ENCODE results near the gene EMILIN3.

DNA sequence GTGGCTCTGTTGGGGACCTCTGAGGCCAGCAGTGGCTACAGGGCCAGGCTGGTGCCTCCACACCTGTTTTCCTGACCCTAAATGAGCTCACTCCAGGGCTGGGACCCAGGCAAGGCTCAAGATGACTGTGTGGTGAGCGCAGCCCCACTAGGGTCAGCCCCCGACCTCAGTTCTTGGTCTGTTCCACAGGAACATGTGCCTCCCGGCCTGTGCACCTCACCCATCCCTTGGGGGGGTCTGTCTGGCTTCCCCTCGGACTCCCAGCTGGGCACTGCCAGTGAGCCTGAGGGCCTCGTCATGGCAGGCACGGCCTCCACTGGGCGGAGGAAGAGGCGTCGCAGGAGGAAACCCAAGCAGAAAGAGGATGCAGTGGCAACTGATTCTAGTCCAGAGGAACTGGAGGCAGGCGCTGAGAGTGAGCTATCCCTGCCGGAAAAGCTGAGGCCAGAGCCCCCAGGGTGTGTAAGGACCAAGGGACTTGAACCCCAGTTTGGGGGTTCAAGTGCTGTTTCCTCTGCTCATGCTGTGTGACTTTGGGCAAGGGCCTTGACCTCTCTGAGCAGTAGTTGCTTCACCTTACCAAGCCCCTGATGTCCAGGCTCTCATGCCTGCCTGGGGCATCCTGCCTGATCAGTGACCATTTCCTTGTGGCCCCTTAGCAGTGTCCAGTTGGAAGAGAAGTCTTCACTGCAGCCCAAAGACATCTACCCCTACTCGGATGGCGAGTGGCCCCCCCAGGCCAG, 18.0 kb downstream of the EMILIN3 start:
- TF ChIP-seq YY1 (IDR thresholded peaks at IDR 0.05; ENCODE audit: insufficient read depth, insufficient read length), result no peak
- no peak for TF ChIP-seq ZNF274 (IDR thresholded peaks at IDR 0.05; ENCODE audit: low read depth, low read length)
- TF ChIP-seq SUZ12 (IDR thresholded peaks at IDR 0.05; ENCODE audit: extremely low read depth, insufficient read depth, insufficient read length), result no peak
